Measurements from ENCODE around the gene PAX2.

The PAX2 gene

GRCh38 chr10:100748231-100749058 lies 3.1 kb downstream of the PAX2 start:
- H3K27me3 Mint-ChIP-seq: peaks cover 87% of the 10 kb centered on the region
- intact Hi-C loops (cut with micrococcal nuclease): no loop called here
- H3K4me3 Mint-ChIP-seq: no peak overlapping the region
- H3K36me3 Mint-ChIP-seq (ENCODE audit: low read depth): no peaks in the 10 kb centered on the region
- peaks cover 18% of the 10 kb centered on the region for H3K4me1 Mint-ChIP-seq (ENCODE audit: low read depth)
- no peak overlapping the region for H3K27ac Mint-ChIP-seq
- H3K9me3 Mint-ChIP-seq: no peaks in the 10 kb centered on the region

DNA sequence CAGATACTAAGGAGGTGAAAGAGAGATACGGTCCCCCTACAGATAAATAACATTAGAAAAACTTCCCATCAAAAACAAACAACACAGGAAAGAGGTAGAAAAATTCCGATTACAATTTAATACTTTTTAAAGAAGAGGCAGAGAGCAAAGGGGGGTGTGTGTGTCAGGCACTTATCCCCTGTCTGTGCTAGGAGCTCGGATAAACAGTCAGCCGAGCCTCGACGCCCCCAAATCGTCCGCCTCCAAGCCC lies 3.6 kb downstream of the PAX2 start:
- H3K4me1 Mint-ChIP-seq (ENCODE audit: low read depth): peaks cover 16% of the 10 kb centered on the region
- H3K27ac Mint-ChIP-seq: no peak overlapping the region
- no peak overlapping the region for H3K4me3 Mint-ChIP-seq
- intact Hi-C loops (cut with micrococcal nuclease): no loop called here
- H3K36me3 Mint-ChIP-seq (ENCODE audit: low read depth): no peaks in the 10 kb centered on the region
- no peaks in the 10 kb centered on the region for H3K9me3 Mint-ChIP-seq
- peaks cover 86% of the 10 kb centered on the region for H3K27me3 Mint-ChIP-seq

GRCh38 chr10:100749309-100750217 lies 4.2 kb downstream of the PAX2 start:
- H3K27ac Mint-ChIP-seq: no peak overlapping the region
- no peaks in the 10 kb centered on the region for H3K36me3 Mint-ChIP-seq (ENCODE audit: low read depth)

GRCh38 chr10:100750291-100751210 lies 5.2 kb downstream of the PAX2 start:
- no peak overlapping the region for H3K27ac Mint-ChIP-seq
- no peak overlapping the region for H3K4me3 Mint-ChIP-seq
- H3K27me3 Mint-ChIP-seq: peaks cover 88% of the 10 kb centered on the region
- peaks cover 6% of the 10 kb centered on the region for H3K4me1 Mint-ChIP-seq (ENCODE audit: low read depth)
- H3K36me3 Mint-ChIP-seq (ENCODE audit: low read depth): no peaks in the 10 kb centered on the region
- no peaks in the 10 kb centered on the region for H3K9me3 Mint-ChIP-seq
- intact Hi-C loops (cut with micrococcal nuclease): no loop called here

More at GRCh38 chr10:100749309-100750217, 4.2 kb downstream of the PAX2 start:
- H3K4me3 Mint-ChIP-seq: no peak overlapping the region
- intact Hi-C loops (cut with micrococcal nuclease): no loop called here
- peaks cover 10% of the 10 kb centered on the region for H3K4me1 Mint-ChIP-seq (ENCODE audit: low read depth)
- peaks cover 85% of the 10 kb centered on the region for H3K27me3 Mint-ChIP-seq
- no peaks in the 10 kb centered on the region for H3K9me3 Mint-ChIP-seq

GRCh38 chr10:100751211-100751933 lies 6.0 kb downstream of the PAX2 start:
- intact Hi-C loops (cut with micrococcal nuclease): no loop called here
- Mint-ChIP-seq H3K4me1 (ENCODE audit: low read depth) (peaks cover 3% of the 10 kb centered on the region), H3K27me3 (peaks cover 89% of the 10 kb centered on the region), H3K27ac (no peak overlapping the region), H3K9me3 (no peaks in the 10 kb centered on the region), H3K36me3 (ENCODE audit: low read depth) (no peaks in the 10 kb centered on the region), H3K4me3 (no peak overlapping the region)

DNA sequence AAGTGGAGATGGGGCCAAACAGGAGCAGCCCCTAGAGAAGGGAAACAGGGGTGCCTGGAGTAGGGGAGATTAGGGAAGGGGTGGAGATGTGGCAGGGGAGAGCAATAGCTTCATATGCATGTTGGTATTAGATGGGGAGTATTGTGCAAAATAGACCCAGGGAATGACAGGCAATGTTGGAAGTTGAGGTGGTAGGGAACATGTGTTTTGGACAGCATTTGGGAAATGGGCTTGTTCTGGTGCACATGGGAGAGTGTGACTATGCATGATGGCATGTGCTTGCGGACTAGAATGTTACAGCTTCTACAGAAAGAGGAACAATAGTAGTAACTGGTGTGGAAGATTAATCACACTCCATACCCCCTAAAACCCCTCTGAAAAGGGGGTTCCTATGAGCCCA lies 10.4 kb downstream of the PAX2 start:
- intact Hi-C loops (cut with micrococcal nuclease): no loop called here
- no peaks in the 10 kb centered on the region for H3K36me3 Mint-ChIP-seq (ENCODE audit: low read depth)
- H3K27me3 Mint-ChIP-seq: peaks cover 86% of the 10 kb centered on the region

DNA sequence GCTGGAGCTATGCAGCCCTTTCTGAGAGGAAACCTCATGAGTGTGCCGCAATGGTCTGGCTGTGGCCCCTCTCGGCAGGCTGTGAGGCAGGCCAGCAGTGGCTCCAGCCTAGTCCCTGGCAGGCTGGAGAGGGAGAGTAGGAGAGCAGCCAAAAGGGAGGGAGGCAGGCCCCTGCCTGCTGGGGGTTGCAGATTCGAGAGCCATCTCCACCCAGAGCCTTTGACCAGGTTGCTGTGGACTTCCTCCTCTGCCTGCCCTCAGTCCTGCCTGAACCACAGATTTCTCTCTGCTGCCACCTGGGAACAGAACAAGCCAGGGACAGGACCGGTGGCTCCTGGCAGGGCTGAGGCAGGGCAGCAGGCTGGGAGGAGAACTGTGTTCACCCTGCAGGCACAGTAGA lies 13.9 kb downstream of the PAX2 start:
- intact Hi-C loops (cut with micrococcal nuclease): no loop called here
- peaks cover 73% of the 10 kb centered on the region for H3K27me3 Mint-ChIP-seq
- no peaks in the 10 kb centered on the region for H3K4me1 Mint-ChIP-seq (ENCODE audit: low read depth)
- H3K27ac Mint-ChIP-seq: no peak overlapping the region
- no peaks in the 10 kb centered on the region for H3K9me3 Mint-ChIP-seq
- H3K4me3 Mint-ChIP-seq: no peak overlapping the region
- no peaks in the 10 kb centered on the region for H3K36me3 Mint-ChIP-seq (ENCODE audit: low read depth)

More for the DNA sequence above, 10.4 kb downstream of the PAX2 start:
- H3K4me3 Mint-ChIP-seq: no peak overlapping the region
- H3K4me1 Mint-ChIP-seq (ENCODE audit: low read depth): no peaks in the 10 kb centered on the region
- no peak overlapping the region for H3K27ac Mint-ChIP-seq
- no peaks in the 10 kb centered on the region for H3K9me3 Mint-ChIP-seq

DNA sequence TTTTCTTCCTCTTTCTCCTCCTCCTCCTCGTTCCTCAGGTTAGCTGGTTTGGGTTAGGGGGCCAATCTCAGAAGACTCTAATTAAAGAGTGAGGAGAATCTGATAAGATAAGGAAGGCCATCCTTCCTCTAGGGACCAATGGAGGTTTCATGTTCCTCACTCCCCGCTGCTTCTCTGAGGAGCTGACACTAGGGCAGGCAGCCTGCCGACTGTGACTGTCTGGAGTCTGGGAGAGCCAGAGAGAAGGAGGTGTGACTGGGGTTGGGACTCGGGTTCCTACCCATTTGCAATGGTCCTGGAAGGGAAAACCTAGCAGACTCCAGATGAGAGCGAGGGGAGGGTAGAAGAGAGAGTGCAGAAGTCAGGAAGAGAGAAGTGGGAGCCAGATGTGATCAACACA lies 15.3 kb downstream of the PAX2 start:
- no peak overlapping the region for H3K4me3 Mint-ChIP-seq
- peaks cover 70% of the 10 kb centered on the region for H3K27me3 Mint-ChIP-seq
- no peaks in the 10 kb centered on the region for H3K36me3 Mint-ChIP-seq (ENCODE audit: low read depth)
- intact Hi-C loops (cut with micrococcal nuclease): no loop called here
- H3K4me1 Mint-ChIP-seq (ENCODE audit: low read depth): no peaks in the 10 kb centered on the region
- no peak overlapping the region for H3K27ac Mint-ChIP-seq
- no peaks in the 10 kb centered on the region for H3K9me3 Mint-ChIP-seq

DNA sequence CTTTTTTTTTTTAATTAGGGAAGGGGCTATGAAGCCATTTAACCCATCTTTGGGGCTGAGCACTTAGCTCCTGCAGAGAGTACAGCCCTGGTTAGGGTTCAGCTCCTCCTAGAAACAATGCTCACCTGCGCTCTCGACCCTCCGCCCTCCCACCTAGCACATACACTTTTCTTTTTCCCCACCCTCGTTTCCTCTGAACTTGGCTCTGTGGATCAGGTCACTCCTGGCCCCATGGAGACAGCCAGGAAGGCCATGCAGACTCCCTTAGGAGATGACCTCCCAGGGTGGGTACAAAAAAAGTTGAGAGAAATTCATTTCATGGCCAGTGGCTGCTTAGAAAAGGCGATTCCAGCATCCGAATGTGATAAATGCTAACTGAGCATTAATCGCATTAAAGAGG lies 15.8 kb downstream of the PAX2 start:
- intact Hi-C loops (cut with micrococcal nuclease): no loop called here
- Mint-ChIP-seq H3K9me3 (no peaks in the 10 kb centered on the region), H3K4me1 (ENCODE audit: low read depth) (no peaks in the 10 kb centered on the region), H3K27me3 (peaks cover 68% of the 10 kb centered on the region), H3K27ac (no peak overlapping the region), H3K4me3 (no peak overlapping the region), H3K36me3 (ENCODE audit: low read depth) (no peaks in the 10 kb centered on the region)

- Mint-ChIP-seq H3K4me3 (no peak overlapping the region), H3K27me3 (peaks cover 68% of the 10 kb centered on the region)
- intact Hi-C loops (cut with micrococcal nuclease): no loop called here
These were observed 17.8 kb downstream of the PAX2 start for GRCh38 chr10:100763043-100763747.

DNA sequence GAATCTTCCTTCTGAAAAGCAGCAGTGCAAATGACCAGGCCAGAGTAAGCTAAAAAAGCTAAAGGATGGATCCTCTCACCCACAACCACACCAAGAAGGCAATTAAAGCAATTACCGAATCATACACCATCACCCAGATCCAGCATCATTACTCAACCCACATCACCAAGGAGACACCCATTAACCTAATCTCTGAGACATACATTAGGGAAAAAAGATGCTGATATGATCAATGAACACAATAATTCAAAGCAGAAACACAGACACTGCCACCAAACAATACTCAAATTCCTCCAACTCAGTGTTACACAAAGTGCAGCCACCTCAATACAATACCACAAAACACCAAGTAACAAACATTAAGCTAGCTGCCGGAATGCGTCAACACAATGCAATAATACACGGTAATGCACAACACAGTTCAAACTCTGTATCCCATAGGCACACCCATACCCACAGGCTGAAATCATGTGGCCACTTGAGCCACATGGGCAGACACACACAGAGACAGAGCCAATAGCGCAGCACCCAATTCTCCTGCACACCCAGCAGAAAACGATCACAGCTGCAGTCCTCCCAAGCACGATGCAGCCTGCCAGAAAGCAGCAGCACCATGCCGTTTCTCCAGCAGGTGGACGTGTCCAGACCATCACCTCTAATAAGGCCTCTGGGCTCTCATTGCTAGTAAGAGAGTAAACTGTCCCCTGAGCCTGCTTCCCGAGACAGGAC lies 21.5 kb downstream of the PAX2 start:
- intact Hi-C loops (cut with micrococcal nuclease): no loop called here
- Mint-ChIP-seq H3K9me3 (no peaks in the 10 kb centered on the region), H3K36me3 (ENCODE audit: low read depth) (no peaks in the 10 kb centered on the region), H3K27me3 (peaks cover 47% of the 10 kb centered on the region), H3K4me3 (no peak overlapping the region), H3K27ac (no peak overlapping the region), H3K4me1 (ENCODE audit: low read depth) (no peaks in the 10 kb centered on the region)

More at GRCh38 chr10:100763043-100763747, 17.8 kb downstream of the PAX2 start:
- Mint-ChIP-seq H3K4me1 (ENCODE audit: low read depth) (no peaks in the 10 kb centered on the region), H3K36me3 (ENCODE audit: low read depth) (no peaks in the 10 kb centered on the region), H3K9me3 (no peaks in the 10 kb centered on the region), H3K27ac (no peak overlapping the region)

DNA sequence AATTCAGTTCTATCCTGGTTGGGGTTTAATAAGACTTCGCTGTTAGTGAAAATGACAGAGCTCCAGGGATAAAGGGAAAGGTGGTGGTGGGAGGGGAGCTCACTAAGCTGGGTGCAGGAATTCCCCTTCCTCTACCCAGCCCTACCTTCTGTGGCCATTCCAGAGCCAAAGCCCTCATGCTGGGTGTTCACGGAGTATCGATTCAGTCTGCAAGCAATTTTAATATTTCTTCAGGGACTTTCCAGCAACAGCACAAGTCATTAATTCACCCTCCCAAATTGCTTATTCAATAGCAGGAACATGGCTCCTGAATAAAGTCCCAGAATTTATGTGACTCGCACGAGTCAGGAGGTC lies 22.0 kb downstream of the PAX2 start:
- Mint-ChIP-seq H3K27ac (no peak overlapping the region), H3K36me3 (ENCODE audit: low read depth) (no peaks in the 10 kb centered on the region), H3K9me3 (no peaks in the 10 kb centered on the region), H3K4me3 (no peak overlapping the region), H3K27me3 (peaks cover 42% of the 10 kb centered on the region), H3K4me1 (ENCODE audit: low read depth) (no peaks in the 10 kb centered on the region)
- intact Hi-C loops (cut with micrococcal nuclease): no loop called here
